ENCODE results near the gene RGS7.

The RGS7 gene

GRCh38 chr1:241240069-241240468 is 116.9 kb downstream of the RGS7 start:
- no peak for TF ChIP-seq CTCF (IDR thresholded peaks at IDR 0.05; ENCODE audit: low read depth, low read length)
- no peak overlapping the region for H3K4me3 ChIP-seq (ENCODE audit: low read depth, low read length)
- no peak overlapping the region for H3K27ac ChIP-seq
- no peaks in the 10 kb centered on the region for H3K9me3 ChIP-seq (ENCODE audit: severe bottlenecking)
- no peaks in the 10 kb centered on the region for H3K36me3 ChIP-seq
- H3K27me3 ChIP-seq (ENCODE audit: insufficient read depth, low read depth, severe bottlenecking): no peaks in the 10 kb centered on the region
- no peak for DNase-seq

- no peaks in the 10 kb centered on the region for H3K36me3 ChIP-seq
- no peaks in the 10 kb centered on the region for H3K9me3 ChIP-seq (ENCODE audit: severe bottlenecking)
- TF ChIP-seq CTCF (IDR thresholded peaks at IDR 0.05; ENCODE audit: low read depth, low read length): no peak
- no peak overlapping the region for H3K27ac ChIP-seq
- no peak for DNase-seq
- no peaks in the 10 kb centered on the region for H3K27me3 ChIP-seq (ENCODE audit: insufficient read depth, low read depth, severe bottlenecking)
- H3K4me3 ChIP-seq (ENCODE audit: low read depth, low read length): no peak overlapping the region
Measured at GRCh38 chr1:241237873-241238272, 119.1 kb downstream of the RGS7 start.

- no peaks in the 10 kb centered on the region for H3K36me3 ChIP-seq
- no peak overlapping the region for H3K4me3 ChIP-seq (ENCODE audit: low read depth, low read length)
- H3K27me3 ChIP-seq (ENCODE audit: insufficient read depth, low read depth, severe bottlenecking): no peaks in the 10 kb centered on the region
- DNase-seq: no peak
- TF ChIP-seq CTCF (IDR thresholded peaks at IDR 0.05; ENCODE audit: low read depth, low read length): no peak
- no peaks in the 10 kb centered on the region for H3K9me3 ChIP-seq (ENCODE audit: severe bottlenecking)
- H3K27ac ChIP-seq: no peak overlapping the region
Measured at GRCh38 chr1:241235256-241235897, 121.6 kb downstream of the RGS7 start.

GRCh38 chr1:241229711-241230110 is 127.3 kb downstream of the RGS7 start:
- no peak overlapping the region for H3K27ac ChIP-seq
- H3K27me3 ChIP-seq (ENCODE audit: insufficient read depth, low read depth, severe bottlenecking): no peaks in the 10 kb centered on the region
- TF ChIP-seq CTCF (IDR thresholded peaks at IDR 0.05; ENCODE audit: low read depth, low read length): no peak
- H3K4me3 ChIP-seq (ENCODE audit: low read depth, low read length): no peak overlapping the region
- DNase-seq: no peak
- no peaks in the 10 kb centered on the region for H3K9me3 ChIP-seq (ENCODE audit: severe bottlenecking)
- H3K36me3 ChIP-seq: no peaks in the 10 kb centered on the region

GRCh38 chr1:241229216-241229615 is 127.8 kb downstream of the RGS7 start:
- H3K27me3 ChIP-seq (ENCODE audit: insufficient read depth, low read depth, severe bottlenecking): no peaks in the 10 kb centered on the region
- no peak for TF ChIP-seq CTCF (IDR thresholded peaks at IDR 0.05; ENCODE audit: low read depth, low read length)
- H3K4me3 ChIP-seq (ENCODE audit: low read depth, low read length): no peak overlapping the region
- H3K27ac ChIP-seq: no peak overlapping the region
- no peaks in the 10 kb centered on the region for H3K9me3 ChIP-seq (ENCODE audit: severe bottlenecking)
- DNase-seq: no peak
- no peaks in the 10 kb centered on the region for H3K36me3 ChIP-seq

GRCh38 chr1:241228339-241228738 is 128.7 kb downstream of the RGS7 start:
- no peaks in the 10 kb centered on the region for H3K27me3 ChIP-seq (ENCODE audit: insufficient read depth, low read depth, severe bottlenecking)
- H3K27ac ChIP-seq: no peak overlapping the region
- no peak for TF ChIP-seq CTCF (IDR thresholded peaks at IDR 0.05; ENCODE audit: low read depth, low read length)
- H3K4me3 ChIP-seq (ENCODE audit: low read depth, low read length): no peak overlapping the region
- H3K9me3 ChIP-seq (ENCODE audit: severe bottlenecking): no peaks in the 10 kb centered on the region
- no peaks in the 10 kb centered on the region for H3K36me3 ChIP-seq
- no peak for DNase-seq

Data from WERI-Rb-1 (cell line).